SU-DHL-6 (cell line): ENCODE results near the gene TM9SF4.

Source experiments
- CTCF ChIP-seq: fragments of 200-600 bp; sonication (generic); IDR thresholded peaks from one replicate; pipeline ENCODE4 v1.5.1; 2017; ENCODE audit warnings: antibody characterized with exemption, mild to moderate bottlenecking, low read length, moderate library complexity; ENCODE audit not compliant: insufficient read depth, poor library complexity, severe bottlenecking
- EZH2phosphoT487 ChIP-seq: fragments of 200-600 bp; sonication (generic), shearing (Covaris generic); conservative IDR thresholded peaks from 2 replicates; pipeline ENCODE4 v1.6.1; 2018; ENCODE audit warnings: mild to moderate bottlenecking, antibody characterized with exemption, low read length, moderate library complexity, mixed read lengths

GRCh38 chr20:32201296-32201976 lies 91.9 kb downstream of the TM9SF4 start:
- TF ChIP-seq CTCF (no peak), EZH2phosphoT487 (no peak)
